Epithelial cell of proximal tubule (primary cell): ENCODE measurements around the gene CELA2A. TPM values are rescaled to one million over a fixed set of nuclear protein-coding genes. Genes with fewer than 3 reads are reported as not detected.
"Not testable (repeated sequence)": the region's sequence is repeated elsewhere in the genome, so short reads cannot be mapped to it uniquely, and the experiment has no call there.

Experiments used
- DNase-seq: peaks from one replicate; pipeline ENCODE4 v3.0.0-alpha.2; 2011; ENCODE audit warnings: low read depth
- H3K4me3 ChIP-seq: 2 replicates; pipeline ENCODE4 v1.5.1; 2011; ENCODE audit warnings: low read depth, mild to moderate bottlenecking, low read length
- total RNA-seq: library from RNA; depleted of rRNA; stranded (reverse); fragments of >200 nt; gene quantifications from 2 replicates; pipeline ENCODE4 v1.2.3, GENCODE V29; 2015
- TF ChIP-seq, protein P1 (sequence below): conservative IDR thresholded peaks from 2 replicates; pipeline ENCODE4 v1.5.1; 2012; ENCODE audit warnings: low read depth, mild to moderate bottlenecking, low read length

The CELA2A gene
- total RNA-seq, 1 donor from 2014 or later = not detected

DNA sequence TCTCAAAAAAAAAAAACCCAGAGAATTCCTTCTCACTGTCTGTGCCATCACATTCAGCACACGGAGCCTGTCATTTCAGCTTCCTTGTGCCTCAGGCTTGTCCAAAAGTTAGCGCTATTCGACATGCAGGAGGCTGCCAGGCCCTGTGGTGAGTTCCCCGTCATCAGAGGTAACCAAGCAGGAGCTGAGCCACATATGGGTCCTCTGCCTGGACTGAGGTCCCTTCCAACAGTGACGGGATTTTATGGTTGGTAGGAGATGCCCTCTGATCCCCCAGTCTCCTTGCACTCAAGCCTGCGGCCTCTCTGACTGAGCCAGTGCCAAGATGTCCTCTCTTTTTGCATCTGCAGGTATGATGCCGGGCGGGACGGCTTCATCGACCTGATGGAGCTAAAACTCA, 31.0 kb upstream of the CELA2A start:
- no peak for DNase-seq

DNA sequence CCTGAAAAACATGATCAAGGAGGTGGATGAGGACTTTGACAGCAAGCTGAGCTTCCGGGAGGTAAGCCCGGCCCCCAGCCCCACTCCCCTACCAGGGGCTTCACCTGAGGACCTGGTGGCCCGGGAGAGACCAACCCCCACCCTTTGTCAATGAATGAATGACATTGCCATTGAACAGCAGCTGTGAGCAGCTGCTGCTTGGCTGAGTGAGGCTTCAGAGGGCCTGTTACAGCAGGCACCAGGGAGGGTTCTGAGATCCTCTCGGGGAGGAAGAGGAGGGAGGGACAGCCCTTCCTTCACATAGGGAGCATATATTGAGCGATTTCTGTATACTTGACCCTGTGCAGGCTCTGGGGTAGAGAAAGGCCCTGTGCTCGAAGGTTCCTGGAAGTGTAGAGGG, 30.6 kb upstream of the CELA2A start:
- DNase-seq = no peak

More for the DNA sequence above, 31.0 kb upstream of the CELA2A start:
- no peak overlapping the region for H3K4me3 ChIP-seq
- TF ChIP-seq, protein P1, sequence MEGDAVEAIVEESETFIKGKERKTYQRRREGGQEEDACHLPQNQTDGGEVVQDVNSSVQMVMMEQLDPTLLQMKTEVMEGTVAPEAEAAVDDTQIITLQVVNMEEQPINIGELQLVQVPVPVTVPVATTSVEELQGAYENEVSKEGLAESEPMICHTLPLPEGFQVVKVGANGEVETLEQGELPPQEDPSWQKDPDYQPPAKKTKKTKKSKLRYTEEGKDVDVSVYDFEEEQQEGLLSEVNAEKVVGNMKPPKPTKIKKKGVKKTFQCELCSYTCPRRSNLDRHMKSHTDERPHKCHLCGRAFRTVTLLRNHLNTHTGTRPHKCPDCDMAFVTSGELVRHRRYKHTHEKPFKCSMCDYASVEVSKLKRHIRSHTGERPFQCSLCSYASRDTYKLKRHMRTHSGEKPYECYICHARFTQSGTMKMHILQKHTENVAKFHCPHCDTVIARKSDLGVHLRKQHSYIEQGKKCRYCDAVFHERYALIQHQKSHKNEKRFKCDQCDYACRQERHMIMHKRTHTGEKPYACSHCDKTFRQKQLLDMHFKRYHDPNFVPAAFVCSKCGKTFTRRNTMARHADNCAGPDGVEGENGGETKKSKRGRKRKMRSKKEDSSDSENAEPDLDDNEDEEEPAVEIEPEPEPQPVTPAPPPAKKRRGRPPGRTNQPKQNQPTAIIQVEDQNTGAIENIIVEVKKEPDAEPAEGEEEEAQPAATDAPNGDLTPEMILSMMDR = no peak

DNA sequence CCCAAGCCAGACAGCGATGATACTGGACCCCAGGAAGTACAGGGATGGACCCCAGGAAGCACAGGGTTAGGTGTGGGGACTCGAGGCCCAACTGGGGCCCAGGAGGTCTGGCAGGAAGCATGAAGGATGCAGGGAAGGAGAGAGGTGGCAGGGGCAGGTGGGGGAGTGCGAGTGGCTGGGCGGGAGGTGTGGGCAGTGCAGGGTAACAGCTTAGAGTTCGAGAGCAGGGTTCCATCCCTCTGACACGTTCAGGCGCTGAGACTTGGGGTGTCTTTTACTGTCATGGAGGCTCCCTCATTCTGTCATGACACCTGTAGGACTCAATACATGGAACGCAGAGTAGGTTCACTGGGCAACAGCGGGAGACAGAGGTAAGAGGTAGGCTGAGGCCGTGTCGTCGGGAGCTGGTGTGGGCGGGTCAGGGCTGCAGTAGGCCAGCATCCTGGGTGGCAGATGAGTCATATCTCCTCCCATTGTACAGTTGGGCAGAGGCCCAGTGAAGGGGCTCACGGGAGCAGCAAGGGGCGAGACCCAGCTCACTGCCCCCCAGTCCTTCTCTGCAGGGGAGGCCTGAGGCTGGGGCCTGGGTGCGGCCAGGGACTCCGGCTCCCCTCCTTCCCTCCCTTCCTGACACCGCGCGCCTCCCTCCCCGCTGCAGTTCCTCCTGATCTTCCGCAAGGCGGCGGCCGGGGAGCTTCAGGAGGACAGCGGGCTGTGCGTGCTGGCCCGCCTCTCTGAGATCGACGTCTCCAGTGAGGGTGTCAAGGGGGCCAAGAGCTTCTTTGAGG, 29.8 kb upstream of the CELA2A start:
- TF ChIP-seq, protein P1 = no peak
- no peak overlapping the region for H3K4me3 ChIP-seq
- DNase-seq = no peak

More for the DNA sequence above, 30.6 kb upstream of the CELA2A start:
- TF ChIP-seq, protein P1 = no peak
- no peak overlapping the region for H3K4me3 ChIP-seq

DNA sequence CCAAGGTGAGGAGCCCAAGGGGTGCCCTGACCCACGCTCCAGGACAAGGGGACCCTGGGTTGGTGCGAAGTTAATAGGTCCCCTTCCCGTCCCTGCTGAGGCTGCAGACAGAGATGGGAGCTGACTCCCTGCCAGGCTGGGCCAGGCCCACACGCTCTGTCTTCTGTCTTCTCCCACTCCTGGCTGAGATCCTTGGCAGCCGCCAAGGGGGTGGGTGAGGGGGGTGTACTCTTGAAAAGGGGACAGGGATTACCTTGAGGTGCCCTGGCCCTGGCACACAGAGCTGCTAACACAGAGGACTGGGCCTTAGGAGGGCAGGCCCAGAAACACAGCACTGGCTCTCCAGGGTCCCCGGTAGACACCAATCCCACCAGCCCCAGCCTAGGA, 29.3 kb upstream of the CELA2A start:
- TF ChIP-seq, protein P1 = no peak
- H3K4me3 ChIP-seq = no peak overlapping the region
- no peak for DNase-seq

DNA sequence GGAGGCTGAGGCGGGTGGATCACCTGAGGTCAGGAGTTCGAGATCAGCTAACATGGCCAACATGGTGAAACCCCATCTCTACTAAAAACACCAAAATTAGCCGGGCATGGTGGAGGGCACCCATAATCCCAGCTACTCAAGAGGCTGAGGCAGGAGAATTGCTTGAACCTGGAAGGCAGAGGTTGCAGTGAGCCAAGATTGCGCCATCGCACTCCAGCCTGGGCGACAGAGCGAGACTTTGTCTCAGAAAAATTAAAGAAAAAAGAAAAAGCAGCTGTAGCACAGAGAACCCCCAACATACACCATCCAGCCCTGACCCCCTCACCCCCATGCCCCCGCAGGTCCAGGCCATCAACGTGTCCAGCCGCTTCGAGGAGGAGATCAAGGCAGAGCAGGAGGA, 28.3 kb upstream of the CELA2A start:
- DNase-seq, H3K4me3 ChIP-seq: not testable (repeated sequence)

DNA sequence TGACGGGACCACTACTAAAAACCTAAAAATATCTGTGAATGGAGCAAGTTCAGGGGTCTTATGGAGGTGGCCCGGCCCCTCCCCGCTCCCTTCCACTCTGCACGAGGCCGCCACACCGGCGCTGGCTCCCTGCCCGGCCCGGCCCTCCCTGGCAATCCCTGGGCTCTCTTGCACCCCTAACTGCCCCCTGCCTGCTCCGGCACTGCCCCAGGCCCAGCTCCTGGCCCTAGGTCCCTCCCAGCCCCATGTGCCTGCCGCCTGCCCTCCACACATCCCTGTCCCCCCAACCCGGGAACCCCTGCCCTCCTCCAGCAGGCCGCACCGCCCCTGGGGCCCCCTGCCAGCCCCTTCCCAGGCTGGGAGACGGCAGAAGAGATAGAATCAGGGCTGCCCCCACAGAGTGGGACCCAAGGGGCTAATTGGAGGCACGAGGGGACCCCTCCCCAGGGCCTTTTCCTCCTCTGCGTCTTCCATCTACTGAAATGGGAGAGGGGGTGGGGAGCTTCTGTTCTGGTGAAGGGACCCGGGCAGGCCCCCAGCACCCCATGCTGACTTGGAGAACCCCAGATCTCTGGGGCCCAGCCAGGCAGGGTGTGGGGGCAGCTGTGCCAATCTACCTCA, 27.6 kb upstream of the CELA2A start:
- DNase-seq = no peak
- TF ChIP-seq, protein P1 = no peak

DNA sequence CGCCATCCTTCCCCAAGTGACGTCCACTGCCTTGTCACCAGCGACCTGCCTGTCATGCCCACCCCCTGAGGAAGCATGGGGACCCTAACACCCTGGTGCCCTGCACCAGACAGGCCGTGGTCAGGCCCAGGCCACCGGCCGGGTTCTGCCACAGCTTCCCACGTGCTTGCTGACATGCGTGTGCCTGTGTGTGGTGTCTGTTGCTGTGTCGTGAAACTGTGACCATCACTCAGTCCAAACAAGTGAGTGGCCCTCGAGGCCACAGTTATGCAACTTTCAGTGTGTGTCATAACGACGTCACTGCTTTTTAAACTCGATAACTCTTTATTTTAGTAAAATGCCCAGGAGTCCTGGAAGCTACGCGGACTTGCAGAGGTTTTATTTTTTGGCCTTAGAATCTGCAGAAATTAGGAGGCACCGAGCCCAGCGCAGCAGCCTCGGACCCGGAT, 26.8 kb upstream of the CELA2A start:
- DNase-seq = no peak
- no peak overlapping the region for H3K4me3 ChIP-seq
- TF ChIP-seq, protein P1 = no peak

More for the DNA sequence above, 27.6 kb upstream of the CELA2A start:
- H3K4me3 ChIP-seq = no peak overlapping the region
